T47D (cell line): ENCODE data around the gene SEC16B.
A peak's percentile ranks its signal among the peaks of the same experiment; 100 is the strongest.

Source experiments
- DNase-seq, 2 experiments: peaks; one replicate each; pipeline versions ENCODE4 v3.0.0 to v3.0.0-alpha.2; 2011 to 2012; ENCODE audit warnings: low read depth in 1 of 2, low spot score in 1 of 2
- JUND ChIP-seq: IDR thresholded peaks from 2 replicates; pipeline ENCODE4 v1.6.1; 2012; ENCODE audit warnings: low read depth
- in situ Hi-C: cut with HindIII; loops from 2 replicates; pipeline ENCODE4 v1.10.0; 2016; ENCODE audit warnings: low sequenced_read_pairs, low pct_unique_long_range_greater_than_20kb

SEC16B gene

DNA sequence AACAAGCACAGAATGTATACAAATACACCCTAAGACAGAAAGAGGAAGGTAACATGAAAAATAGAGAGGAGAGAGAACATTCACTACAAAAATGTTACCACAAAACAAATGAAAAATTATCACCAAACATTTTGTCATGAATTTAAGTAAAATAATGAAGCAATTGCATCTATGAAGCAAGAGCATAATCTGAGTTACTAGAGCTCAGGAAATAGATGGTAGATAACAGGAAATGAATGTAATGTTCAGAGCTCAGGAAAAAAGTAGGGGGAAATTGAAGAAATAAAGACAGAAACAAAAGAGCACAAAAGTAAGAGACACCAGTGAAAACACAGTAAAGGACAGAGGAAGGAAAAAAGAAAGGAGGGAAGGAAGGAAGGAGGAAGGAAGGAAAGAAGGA, 19.4 kb downstream of the SEC16B start:
- no peak for DNase-seq
- in situ Hi-C loops, result no loop called here
- no peak for TF ChIP-seq JUND

DNA sequence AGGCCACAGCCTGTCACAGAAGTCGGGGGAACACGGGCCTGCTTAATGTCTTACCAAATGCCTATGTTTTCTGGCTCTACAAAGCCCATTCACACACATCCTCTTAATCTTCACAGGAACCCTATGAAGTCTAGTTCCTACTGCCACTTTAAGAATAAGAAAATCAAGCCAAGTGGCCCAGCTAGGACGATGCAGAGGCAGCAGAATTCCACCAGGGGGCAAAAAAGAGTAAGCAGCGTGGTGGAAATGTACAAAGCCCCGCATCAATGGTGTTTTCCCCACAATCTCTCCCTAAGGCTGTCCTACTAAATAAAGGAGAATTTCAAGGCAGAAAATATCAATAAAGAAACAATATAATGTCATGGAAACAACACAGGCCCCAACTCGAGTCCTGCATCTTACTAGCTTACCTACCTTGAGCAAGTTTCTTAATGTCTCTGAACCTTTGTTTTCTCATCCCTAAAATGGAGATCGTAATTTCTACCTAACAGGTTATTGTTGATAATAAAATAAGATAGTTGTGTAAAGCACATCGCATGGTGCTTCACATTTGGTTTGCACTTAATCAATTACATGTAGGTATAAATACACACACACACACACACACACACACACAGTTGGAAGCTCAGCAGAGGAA, 21.4 kb downstream of the SEC16B start:
- in situ Hi-C loops, result no loop called here
- peak; percentile 44 to 85 for DNase-seq
- no peak for TF ChIP-seq JUND

DNA sequence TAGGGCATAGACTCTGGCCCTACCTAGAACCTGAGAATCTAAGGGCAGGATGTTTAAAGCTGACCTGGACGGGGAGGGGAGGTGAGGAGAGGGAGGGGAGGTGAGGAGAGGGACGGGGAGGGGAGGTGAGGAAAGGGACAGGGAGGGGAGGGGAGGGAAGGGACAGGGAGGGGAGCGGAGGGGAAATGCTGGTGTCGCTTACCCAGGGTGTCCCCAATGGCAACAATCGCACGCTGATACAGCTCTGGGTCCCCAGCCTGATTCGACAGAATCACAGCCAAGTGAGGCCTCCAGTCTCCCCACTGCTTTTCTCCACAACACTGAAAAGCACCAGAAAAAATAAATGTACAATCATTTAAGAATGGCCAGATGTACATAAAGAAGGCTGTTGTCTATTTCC, 22.2 kb downstream of the SEC16B start:
- in situ Hi-C loops, result no loop called here
- DNase-seq, result no peak
- no peak for TF ChIP-seq JUND

DNA sequence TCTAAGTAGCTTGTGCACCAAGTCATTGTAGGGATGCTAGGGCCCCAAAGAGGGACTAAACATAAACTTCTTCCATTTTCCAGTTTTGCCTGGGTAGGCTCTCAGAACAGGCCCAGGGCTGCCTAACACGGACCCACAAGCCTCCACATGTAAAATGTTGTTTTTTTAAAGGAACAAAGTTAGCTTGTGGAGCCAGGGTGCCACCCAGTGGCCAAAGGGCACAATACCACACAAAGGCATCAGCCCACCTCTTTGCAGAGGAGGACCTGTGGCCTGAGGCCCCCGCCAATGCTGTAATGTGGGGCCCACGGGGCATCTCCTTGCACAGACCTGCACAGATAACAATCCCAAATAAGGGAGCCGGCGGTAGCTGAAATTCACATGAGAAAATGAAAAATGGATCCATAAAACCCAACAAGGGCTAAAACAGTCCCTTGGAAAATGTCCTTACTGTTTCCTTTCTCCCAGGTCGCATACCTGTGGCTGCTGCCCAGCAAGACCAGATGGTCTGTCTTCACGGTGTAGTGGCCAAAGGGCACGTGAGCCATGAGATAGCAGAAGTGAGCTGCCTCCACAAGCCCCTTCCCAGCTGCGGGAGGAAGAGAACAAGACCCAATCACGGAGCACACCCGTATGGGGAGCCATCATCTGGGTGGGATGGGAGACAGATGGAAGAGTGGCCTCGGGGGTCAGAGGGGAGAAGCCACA, 23.8 kb downstream of the SEC16B start:
- in situ Hi-C loops, result no loop called here
- peak; percentile 41 to 74 for DNase-seq
- no peak for TF ChIP-seq JUND

DNA sequence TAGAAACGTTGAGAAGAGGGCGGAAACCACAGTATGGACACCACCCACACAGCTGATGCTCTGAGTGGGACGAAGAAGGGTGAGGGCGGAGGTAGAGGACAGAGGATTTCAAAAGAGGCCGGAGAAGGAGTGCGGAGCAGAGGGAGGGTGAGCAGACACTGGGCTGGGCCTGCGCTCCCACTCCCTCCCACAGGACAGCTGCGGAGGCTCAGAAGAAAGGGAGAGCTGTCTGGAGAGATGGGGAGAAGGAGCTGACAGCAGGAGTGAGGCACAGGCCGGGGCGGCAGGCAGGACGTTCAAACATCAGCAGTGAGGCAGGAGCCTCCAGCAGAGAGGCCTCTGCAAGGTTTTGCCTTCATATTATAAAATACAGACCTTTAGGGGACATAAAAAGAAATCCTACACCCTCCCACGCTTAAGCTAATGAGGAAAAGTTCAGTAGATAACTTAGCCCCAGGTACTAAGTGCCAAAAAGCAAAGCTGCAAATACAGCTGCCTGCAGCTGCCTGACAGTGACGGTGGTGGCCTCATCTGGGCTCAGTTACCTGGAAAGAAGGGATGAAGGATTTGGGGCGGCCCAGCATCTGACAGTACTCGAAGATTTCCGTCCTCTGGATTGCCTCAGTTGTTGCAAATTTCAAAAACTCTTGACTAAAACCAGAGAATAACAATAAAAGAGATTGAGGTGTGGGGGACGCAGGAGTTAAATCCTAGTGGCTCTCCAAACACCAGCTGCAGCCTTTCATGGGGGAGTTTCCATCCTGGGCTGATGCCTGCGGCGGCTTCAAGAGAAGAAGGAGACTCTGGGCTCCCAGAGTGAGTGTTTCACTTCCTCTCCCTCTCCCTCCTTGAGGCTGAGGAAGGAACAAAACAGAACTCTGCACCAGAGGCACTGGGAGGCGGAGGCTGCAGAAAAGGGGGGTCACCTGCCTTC, 25.6 kb downstream of the SEC16B start:
- in situ Hi-C loops, result no loop called here

DNA sequence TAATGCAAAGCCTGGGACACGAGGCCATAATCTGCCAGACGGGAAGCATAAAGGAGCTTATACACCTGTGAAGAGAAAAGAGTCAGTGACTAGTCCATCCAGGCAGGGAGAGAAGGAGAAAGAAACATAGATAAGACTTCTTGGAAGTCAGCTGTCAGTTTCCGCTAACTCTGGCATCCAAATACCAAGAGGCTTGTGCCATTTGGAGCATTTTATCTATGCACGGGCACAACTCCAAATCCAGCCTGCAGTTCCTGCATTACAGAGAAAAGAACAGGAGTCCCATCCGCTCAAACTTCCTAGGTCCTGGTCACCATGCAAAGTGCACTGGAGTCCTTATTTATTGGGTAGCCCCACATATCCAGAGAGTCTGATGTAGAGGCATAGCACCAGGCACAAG, 27.9 kb downstream of the SEC16B start:
- in situ Hi-C loops, result no loop called here
- DNase-seq, result no peak
- TF ChIP-seq JUND, result no peak

More for the DNA sequence above, 25.6 kb downstream of the SEC16B start:
- no peak for TF ChIP-seq JUND
- no peak for DNase-seq

DNA sequence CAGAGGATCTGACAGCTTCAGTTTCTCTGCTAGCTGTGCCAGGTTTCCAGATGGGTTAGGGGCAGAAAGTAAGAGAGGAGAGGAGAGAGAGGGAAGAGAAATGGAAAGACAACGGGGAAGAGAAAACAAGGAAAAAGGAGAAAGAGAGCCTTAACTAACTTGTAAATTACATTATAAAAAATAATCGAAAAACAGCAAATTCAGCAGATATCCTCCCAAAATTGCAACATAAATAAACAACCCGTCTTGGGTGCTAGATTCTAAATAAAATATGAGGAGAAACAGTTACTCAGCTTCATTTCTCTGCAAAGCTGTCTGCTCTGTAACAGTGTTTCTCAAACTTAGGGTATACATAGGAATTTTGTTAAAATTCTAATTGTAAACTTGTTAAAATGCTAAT, 29.2 kb downstream of the SEC16B start:
- TF ChIP-seq JUND, result no peak
- no peak for DNase-seq
- in situ Hi-C loops, result no loop called here

DNA sequence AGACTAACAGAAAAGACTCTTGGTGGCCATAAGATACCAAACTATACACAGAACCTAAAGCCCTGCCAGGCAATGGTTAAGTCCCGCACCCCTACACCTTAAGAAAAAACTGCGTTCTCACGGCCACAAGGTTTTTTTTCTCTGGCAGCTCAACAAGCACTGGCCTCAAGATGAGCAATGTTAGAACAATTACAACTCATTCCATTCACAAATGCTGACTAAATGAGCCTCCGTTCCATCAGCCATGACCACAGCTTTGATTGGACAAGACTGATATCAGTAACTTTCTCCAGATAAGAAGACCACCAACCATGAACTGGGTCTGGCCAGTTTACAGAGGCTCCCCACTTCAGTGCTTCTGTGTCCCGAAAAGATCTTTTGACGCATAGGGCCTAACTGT, 31.9 kb downstream of the SEC16B start:
- TF ChIP-seq JUND, result no peak
- in situ Hi-C loops, result no loop called here
- no peak for DNase-seq

DNA sequence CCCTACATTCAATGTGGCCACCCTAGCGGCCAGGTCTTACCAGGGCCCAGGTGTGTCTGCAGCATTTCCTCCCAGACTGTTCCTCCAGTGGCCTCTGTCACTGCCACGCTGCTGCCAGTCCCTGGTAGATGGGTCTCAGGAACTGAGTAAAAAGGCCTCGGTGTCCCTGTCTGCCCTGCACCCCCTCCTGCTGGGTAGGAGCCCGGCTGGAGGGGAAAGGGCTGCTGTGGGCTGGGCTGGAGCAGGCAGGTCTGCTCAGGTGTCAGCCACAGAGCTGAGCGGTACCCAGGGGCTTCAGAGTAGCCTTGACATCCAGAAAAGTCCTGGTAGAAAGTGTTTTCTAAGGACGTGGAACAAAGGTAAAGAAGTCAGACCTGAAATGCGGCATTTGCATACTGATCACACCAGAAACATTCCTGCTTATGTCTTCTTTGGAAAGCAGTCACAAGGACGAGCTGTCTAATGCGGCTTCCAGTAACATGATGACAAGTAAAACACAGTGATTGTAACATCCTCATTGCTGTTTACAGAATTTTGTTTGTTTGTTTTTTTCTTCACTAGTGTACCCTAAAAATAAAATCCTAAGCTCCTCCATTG, 32.6 kb downstream of the SEC16B start:
- peak in 1 of 2 experiments; percentile 73 for DNase-seq
- TF ChIP-seq JUND, result no peak
- in situ Hi-C loops, result no loop called here

DNA sequence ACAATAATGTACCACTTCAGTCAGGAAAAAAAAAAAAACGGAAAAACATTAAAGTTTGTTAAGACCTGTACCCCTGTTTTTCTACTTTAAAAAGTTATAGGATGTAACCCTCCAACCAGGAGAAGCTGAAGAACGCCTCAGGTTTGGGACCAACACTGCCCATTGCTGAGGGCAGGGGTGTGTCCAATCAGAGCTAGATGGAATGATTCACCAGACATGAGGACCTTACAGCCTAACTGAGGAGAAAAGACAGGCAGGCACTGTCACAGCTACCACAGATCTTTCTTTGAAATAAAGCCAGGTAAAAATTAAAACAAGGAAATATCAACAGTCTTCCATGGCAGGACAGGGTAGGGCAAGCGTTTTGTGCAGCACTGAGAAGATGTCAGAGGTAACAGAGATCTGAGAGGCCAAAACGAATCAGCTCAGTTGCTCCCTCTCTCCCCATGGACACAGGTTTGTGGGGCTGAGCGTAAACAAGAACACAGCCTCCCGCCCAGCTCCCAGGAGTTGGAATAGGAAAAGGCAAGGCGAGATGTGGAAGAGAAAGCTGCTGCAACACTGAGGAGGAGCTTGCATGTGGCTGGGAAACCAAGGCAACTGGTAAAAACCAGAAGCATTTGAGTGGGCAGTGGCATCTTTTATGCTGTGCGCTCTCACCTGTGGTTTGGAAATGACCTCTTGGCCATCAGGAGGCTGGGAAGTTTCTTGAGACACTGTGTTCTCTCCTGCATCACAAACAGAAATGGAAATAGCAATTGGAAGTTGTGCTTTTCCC, 34.0 kb downstream of the SEC16B start:
- in situ Hi-C loops, result no loop called here
- no peak for TF ChIP-seq JUND
- DNase-seq, result no peak

DNA sequence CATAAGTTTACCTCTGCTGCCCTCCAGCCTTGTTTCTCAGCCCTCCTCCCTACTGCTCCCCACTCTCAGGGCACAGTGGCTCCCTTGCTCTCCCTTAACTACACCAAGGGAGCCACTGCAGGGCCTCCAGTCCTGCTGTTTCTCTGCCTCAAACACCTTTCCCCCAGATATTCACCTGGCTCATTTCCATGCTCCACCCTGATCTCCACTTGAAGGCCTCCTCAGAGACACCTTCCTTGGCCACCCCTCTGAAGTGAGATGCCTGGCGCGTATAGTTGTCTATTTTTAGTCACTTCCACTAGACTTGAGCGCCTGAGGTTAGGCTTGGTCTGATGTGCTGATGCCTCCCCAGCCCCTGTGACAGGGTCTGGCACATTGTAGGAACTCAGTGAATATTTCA, 34.9 kb downstream of the SEC16B start:
- no peak for TF ChIP-seq JUND
- in situ Hi-C loops, result no loop called here
- DNase-seq, result no peak

DNA sequence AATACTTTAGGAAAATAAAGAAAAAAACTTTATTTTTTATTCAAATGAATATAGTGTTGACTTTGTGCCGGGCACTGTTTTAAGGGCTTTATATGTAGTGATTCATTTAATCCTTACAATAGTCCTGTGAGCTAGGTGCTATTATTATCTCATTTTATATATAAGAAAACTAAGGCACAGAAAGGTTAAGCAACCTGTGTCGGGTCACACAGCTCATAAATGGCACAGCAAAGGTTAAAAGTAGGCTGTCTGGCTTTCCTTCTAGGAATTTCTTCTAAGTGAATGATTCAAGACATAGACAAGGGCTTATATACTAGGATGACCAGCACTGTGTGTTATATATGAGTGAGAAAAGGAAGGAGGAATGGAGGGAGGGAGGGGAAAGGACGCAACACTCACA, 35.4 kb downstream of the SEC16B start:
- no peak for TF ChIP-seq JUND
- in situ Hi-C loops, result no loop called here
- no peak for DNase-seq
